Spleen (tissue), 7 donors: ENCODE measurements around the gene NUDT16L1.

ENCODE experiments used
- POLR2A ChIP-seq, 3 donors: fragments of 450-650 bp; IDR thresholded peaks; one replicate each; pipeline ENCODE4 v1.5.1; 2017; ENCODE audit warnings: antibody characterized with exemption in 3 of 3, mild to moderate bottlenecking in 1 of 3
- TF ChIP-seq, protein P1 (sequence below), 11 experiments: fragments of 200-600 bp in 7 of 11; fragments of 450-650 bp in 4 of 11; sonication (generic) in 4 of 11; IDR thresholded peaks in 8 of 11; conservative IDR thresholded peaks in 3 of 11; 1 replicate in 7 of 11; 2 replicates in 4 of 11; pipeline versions ENCODE4 v1.4.0 to v1.8.0; 2016 to 2021; ENCODE audit warnings: antibody characterized with exemption in 11 of 11, inconsistent platforms in 4 of 11, mild to moderate bottlenecking in 1 of 11
- donor health status: DM: no; HTN: no; CAD: no; lungs with moderate emphysema.
- donor health status: DM: no; HTN: no; CAD: no.
- donor health status: DM: no; HTN: no; CAD: no.

DNA sequence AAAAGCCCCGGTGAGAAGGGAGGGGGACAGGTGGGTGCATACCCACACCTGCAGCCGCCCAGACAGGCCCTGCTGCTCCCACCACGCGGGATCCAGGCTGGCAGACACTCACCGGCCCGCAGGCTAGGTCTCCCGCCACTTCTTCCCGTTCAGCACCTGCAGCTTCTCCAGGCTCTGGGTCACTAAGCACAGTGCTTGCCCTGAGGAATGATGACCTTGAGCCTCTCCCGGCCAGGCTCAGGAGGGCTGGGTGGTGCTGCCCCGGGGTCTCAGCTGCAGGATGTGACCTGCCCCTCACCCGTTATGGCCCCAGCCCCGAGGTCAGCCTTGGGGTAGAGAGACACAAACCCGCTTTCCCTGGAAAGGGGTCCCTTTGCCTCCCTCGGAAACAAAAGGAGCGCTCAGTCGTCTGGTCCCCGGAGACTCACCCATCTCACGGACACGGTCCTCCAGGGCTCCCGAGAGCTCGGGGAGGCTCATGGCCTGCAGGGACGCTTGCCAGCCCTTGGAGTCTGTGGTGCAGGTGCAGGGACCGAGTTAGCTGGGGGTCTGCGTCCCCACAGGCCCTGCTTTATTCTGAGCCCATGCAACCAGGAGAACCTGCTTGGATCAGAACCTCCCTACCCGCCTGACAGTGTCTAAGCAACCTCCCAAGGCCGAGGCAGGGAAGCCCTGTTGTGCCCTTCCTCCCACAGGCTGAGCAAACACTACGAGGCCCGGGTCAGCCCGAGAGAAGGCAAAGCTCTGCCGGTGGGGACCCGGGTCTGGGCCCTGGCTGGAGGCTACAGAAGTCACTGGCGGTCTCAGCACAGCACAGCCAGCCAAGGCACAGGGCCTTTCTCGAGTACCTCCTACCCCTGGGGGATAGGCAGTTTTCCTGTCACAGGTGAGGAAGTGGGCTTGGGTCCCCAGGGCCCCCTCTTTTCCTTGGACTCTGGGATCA is 3.8 kb downstream of the NUDT16L1 start:
- TF ChIP-seq, protein P1, sequence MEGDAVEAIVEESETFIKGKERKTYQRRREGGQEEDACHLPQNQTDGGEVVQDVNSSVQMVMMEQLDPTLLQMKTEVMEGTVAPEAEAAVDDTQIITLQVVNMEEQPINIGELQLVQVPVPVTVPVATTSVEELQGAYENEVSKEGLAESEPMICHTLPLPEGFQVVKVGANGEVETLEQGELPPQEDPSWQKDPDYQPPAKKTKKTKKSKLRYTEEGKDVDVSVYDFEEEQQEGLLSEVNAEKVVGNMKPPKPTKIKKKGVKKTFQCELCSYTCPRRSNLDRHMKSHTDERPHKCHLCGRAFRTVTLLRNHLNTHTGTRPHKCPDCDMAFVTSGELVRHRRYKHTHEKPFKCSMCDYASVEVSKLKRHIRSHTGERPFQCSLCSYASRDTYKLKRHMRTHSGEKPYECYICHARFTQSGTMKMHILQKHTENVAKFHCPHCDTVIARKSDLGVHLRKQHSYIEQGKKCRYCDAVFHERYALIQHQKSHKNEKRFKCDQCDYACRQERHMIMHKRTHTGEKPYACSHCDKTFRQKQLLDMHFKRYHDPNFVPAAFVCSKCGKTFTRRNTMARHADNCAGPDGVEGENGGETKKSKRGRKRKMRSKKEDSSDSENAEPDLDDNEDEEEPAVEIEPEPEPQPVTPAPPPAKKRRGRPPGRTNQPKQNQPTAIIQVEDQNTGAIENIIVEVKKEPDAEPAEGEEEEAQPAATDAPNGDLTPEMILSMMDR (IDR thresholded peaks at IDR 0.05 in 8 of 11, conservative IDR thresholded peaks at IDR 0.05 in 3 of 11), result no peak
- TF ChIP-seq POLR2A (IDR thresholded peaks at IDR 0.05), result no peak
